GM19463 (cell line): ENCODE data around the gene NDOR1.

Experiments used
- ATAC-seq: cut with Tn5 transposase; IDR thresholded peaks from one replicate; pipeline ENCODE4 v1.9.1; 2021; ENCODE audit warnings: mild to moderate bottlenecking, moderate library complexity; ENCODE audit not compliant: unreplicated experiment

The NDOR1 gene

DNA sequence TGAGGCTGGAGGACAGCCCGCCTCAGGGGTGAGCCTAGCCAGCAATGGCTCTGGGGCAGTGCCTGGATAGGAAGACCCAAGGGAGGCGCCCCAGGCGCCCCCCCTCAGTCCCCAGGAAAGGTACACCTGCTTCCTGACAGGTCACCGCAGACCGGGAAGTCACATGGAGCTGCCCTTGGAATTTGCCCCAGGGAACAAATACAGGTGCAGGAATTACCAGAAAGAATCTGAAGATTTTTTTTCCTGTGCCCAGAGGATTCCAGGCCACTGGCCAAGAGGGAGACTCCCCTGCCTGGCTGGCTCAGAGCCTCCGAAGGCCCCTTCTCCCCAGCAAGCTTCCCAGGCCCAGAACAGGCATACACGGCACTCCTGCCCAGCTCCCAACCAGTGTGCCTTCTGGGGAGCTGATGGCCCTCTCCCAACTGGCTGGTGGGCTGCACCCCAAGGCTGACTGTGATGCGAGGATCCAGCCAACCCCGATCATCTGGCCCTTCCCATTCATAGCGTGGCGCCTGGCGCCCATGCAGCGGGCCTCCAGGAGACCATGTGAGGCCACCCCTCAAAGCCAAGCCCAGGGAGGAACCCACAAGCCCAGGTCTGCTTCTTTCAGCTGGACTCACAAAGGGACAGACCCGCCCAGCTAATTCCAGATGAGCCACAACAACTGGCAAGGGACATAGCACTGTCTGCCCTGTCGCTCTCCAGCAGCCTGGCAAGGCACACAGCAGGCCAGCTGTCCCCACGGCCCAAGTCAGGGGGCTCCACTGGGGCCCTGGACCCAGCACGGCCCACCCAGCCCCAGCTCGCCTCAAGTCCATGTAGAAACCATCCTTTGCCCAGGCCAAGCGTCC, 7.2 kb upstream of the NDOR1 start:
- no peak for ATAC-seq

DNA sequence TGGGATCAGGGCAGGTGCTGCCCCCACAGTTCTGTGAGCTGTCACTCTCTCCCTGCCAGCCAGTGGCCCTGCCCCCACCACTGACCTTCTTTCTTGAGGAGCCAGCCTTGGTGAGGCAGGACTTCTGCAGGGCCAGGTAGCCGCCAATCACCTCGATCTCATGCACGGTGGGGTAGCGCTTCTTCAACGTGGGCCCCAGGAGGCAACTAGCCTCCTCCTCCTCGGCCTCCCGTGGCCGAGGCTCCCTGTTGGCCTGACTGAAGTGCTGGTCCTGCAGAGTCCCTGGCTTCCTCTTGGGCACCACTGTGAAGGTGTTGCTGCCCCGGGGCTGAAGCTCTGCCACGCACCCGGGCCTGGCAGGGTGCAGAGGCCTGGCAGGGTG, 6.6 kb upstream of the NDOR1 start:
- no peak for ATAC-seq

DNA sequence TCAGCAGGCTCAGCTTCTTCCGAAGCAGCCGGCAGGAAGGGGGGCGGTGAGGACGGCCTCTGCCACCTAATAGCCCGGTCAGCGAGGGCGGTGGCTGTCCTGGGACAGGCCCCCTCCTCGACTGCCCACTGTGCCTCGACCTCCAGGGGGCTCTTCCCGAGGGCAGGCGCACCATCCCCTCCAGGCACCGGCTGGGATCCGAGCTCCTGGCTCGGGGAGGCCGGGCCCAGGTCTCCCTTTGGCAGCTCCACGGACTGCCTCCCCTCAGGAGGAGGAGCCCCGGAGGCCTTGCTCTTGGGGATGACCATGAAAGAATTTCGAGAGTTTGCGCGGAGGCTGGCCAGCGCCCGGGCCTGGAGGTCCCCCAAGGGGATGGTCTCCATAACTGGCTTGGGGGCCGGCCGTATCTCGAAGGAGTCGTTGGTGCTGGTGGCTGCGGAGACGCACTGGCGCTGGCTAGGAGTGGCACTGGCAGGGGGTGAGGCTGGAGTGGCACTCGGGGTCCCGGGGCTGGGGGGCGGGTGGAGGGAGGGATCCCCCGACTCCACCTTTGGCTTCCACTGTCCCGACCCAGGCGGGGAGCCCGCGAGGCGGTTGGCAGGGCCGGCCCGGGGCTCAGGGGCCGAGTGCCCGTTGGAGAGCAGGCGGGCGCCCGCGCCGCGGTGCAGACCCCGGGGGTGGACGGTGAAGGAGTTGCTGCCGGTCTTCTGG, 5.9 kb upstream of the NDOR1 start:
- ATAC-seq: no peak

DNA sequence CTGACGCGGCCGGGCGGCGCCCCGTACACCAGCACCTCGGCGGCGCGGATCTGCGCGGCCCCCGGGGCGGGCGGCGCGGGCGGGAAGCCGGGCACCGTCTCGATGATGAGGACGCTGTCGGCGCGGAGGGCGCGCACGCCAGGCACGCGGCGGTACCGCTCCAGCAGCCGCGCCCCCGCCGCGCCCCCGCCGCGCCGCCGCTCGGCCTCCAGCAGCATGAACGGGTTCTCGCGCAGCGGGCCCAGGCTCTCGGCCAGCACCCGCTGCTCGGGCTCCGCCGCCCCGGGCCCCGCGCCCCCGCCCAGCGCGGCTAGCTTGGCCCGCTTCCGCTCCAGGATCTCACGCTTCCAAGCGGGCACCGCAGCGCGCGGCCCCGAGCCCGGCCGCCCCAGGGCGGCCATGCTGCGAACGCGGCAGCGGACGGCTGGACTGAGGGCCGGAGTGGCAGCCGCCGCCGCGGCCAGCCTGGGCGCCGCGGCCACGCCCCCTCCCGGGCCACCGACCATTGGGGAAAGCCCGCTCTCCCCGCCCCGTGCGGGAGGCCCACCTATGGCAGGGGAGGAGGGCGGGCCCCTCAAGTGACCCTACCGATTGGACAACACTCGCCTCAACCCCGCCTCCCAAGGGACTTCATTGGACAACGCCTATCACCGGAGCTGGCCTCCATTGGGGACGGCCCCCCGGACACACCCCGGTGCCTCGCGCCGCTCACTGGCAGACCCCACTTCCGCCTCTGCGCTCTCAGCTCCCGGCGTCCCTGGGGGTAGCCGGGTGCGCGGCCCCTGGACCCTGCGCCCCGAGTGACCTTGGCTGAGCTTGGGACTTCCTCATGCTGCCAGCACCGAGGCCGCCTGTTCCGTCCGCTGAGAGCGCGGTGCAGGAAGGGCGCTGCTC, 4.9 kb upstream of the NDOR1 start, which contains the start of gene TPRN:
TSS of gene TPRN (minus strand) at position 431 of the 894 bp plus-strand sequence. CDS start at position 401, 30 bp downstream.
- peak; percentile 88 for ATAC-seq

DNA sequence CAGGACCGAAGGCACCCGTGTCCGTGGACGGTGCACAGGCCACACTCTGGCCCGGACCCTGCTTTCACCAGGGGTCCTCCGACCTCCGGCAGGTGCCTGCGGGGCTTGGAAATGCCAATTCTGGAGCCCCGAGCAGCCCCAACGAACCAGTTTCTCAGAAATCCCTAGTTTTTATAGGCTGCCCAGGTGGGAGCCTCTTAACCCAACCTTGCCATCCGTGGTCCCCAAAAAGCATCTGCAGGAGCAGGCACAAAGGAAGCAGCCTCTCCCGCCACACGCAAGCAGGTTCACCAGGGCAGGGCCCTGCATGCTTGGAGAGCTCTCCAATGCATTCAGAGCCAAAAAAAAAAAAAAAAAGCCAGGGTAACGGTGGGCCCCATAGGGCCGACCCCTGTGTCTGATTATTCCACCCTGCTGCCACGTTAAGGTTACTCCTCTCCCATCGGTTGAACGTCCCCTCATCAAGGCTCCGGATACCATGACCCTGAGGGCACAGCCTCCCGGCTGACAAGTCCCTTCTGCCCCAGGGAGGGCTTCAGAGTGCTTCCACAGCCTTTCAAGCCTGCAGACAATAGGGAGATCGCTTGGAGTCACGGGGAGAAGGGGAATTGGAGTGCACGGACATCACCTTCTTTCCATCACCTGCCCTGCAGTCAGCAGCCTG, 4.2 kb upstream of the NDOR1 start:
- ATAC-seq: no peak

DNA sequence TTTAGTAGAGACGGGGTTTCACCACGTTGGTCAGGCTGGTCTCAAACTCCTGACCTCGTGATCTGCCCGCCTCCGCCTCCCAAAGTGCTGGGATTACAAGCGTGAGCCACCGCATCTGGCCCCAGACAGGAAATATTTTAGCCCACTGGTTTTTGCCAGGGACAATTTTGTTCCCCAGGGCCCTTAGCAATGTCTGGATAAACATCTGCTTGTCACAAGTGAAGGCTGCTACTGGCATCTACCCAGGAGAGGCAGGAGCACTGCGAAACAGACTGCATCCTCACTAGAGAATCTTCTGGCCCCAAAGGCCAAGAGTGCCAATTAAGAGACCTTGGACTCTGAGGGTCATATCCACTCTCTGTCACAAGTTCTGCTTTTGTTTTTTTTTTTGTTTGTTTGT, 2.5 kb upstream of the NDOR1 start:
- ATAC-seq: no peak

DNA sequence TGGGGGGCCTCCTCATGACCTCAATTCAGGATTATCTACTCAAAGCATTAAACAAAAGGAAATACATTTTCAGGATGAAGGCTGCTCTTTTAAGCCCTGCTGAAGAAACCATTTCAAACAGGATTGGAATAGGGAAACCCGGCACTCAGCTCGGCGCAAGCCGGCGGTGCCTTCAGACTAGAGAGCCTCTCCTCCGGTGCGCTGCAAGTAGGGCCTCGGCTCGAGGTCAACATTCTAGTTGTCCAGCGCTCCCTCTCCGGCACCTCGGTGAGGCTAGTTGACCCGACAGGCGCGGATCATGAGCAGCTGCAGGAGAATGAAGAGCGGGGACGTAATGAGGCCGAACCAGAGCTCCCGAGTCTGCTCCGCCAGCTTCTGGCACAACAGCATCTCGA, 772 bp upstream of the NDOR1 start:
- ATAC-seq: no peak

DNA sequence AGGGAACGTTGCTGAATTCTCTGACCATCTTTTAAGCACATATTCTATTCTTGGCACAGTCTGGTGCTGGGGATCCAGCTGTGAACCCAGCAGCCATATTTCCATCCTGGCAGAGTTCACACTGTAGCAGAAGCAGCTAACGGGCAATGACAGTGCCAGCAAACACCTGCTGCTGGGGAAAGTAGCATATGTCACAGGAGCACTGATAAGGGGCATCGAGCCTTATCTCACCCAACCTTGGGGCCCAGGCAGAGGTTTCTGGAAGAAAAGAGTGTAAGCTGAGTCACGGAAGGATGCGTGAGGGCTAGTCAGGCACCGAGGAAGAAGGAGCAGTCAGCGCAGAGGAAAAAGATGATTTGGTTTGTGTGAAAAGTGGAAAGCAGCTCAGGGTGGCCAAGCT, 1.1 kb downstream of the NDOR1 start:
- no peak for ATAC-seq

DNA sequence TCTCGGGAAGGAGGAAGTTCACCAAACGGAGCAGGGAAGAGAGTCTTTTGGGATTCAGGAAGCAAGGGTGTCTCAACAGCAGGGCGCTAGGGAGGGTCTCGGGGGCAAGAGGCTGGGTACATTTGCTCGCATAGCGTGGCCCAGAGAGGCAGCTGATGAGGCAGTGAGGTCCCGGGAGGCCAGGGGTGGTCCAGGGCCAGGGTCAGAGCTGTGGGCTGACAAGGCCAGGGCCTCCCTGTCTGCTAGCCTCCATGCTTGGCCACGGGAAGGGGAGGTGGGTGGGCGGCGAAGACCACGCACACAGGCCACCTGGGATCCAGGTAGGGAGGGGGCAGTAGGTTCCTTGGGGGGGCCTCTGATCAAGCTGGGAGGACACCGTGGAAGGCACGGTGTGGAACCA, 6.0 kb downstream of the NDOR1 start:
- no peak for ATAC-seq

DNA sequence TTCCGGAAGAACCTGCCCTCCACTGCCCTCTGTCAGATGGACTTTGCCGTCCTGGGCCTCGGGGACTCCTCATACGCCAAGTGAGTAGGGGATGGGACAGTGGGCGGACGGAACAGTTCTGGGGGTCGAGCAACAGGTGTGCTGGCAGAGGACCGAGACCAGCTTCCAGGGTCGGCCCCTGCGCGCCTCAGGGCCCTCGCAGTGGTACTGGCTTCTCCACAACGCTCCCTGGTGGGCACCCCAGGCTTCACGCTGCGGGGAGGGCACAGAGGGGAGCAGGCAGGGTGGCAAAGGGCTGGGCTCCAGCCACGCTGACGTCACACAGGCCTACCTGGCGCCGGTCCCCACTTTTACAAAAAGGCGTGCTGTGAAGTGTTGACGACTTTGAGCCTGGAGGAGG, 7.0 kb downstream of the NDOR1 start:
- ATAC-seq: no peak

DNA sequence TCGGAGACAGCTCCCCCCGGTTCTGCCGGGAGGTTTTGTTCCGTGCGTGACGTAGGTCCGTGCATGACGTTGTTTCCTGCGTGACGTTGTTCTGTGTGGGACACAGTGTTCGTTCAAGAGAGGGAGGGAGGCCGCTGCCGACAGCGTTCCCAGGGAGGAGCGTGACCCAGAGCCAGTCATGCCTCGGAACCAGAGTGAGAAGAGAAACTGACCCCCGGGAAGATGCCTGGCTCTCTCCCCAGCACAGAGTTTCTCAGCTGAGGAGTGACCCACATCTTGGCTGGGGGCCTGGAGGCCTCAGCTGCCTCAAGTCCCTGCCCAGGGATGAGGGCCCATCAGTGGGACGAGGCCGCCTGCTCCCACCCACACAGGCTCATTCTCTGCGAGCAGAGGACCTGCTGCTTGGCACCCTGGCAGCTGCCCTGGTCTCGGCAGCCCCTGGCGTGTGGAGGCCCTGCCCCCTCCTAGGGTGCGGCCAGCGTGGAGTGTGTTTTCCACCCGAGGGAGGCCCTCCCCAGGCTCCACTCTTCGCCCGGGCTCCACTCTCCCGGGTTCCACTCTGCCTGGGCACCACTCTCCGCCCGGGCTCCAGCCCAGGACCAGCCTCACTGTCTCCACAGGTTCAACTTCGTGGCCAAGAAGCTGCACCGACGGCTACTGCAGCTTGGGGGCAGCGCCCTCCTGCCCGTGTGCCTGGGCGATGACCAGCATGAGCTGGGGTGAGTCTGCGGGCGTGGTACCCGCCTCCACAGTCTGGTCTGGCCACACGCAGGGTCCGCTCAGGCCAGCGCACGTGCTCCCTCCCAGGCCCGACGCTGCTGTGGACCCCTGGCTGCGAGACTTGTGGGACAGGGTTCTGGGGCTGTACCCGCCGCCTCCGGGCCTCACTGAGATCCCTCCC, 7.9 kb downstream of the NDOR1 start:
- no peak for ATAC-seq

DNA sequence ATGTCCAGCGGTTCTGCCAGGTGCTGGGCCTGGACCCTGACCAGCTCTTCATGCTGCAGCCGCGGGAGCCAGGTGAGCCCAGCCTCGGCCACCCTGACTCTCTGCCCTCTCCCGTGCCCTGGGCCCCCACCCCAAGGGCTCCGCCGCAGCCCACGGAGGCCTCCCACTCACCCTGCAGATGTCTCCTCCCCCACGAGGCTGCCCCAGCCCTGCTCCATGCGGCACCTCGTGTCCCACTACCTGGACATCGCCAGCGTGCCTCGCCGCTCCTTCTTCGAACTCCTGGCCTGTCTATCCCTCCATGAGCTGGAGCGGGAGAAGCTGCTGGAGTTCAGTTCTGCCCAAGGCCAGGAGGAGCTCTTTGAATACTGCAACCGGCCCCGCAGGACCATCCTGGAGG, 9.1 kb downstream of the NDOR1 start:
- no peak for ATAC-seq

DNA sequence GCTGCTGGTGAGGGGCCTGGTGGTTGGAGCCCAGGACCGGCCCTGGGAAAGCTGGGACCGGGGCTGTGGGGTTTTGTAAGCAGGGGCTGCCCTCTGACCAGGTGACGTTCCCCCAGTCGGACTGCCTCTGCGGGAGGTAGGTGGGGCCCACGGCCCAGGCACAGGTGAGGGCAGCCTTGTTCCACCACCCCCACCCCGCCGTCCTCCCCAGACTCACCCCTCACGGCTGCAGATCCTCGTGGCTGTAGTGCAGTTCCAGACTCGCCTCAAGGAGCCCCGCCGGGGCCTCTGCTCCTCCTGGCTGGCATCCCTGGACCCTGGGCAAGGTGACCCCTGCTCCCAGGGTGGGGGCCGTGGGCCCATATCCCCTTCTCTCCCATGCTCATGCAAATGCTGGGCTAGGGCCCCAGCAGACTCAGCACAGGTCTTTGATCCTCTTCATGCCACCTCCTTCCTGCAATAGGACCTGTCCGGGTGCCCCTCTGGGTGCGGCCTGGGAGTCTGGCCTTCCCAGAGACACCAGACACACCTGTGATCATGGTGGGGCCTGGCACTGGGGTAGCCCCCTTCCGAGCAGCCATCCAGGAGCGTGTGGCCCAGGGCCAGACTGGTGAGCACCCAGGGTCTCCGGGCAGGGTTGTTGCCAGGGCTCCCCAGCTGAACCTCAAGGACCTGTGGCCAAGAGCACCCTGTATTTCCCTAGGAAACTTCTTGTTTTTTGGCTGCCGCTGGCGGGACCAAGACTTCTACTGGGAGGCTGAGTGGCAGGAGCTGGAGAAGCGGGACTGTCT, 9.9 kb downstream of the NDOR1 start:
- no peak for ATAC-seq

DNA sequence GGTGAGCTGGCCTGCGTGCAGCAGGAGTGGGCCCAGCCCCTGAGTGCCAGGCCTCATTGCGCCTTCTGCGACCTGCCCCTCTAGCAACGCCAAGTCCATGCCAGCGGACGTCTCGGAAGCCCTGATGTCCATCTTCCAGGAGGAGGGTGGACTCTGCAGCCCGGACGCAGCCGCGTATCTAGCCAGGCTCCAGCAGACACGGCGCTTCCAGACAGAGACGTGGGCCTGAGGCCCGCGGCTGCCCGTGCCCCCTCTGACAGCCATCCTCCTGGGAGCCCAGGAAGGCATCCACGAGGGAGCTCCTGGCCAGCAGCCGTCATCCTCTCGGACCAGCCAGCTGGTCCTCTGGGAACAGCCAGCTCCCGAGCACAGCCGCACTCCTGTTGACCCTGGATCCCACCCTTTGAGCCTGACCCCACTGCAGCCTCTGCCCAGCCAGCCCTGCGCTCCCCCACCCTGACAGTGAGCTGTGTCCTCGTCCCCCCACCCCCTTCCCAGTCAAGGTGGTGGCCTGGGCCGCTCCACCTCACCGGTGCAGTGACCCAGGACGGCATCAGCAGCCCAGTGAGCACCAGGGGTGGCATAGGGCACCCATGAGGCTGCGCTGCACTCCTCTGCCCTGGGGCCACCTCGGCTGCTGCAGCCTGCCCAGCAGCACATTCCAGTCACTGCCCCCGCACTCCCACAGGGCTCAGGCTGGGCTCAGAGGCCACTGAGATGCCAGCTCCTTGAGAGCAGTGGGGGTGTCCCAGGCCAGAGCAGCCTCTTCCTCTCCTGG, 10.9 kb downstream of the NDOR1 start:
- no peak for ATAC-seq

DNA sequence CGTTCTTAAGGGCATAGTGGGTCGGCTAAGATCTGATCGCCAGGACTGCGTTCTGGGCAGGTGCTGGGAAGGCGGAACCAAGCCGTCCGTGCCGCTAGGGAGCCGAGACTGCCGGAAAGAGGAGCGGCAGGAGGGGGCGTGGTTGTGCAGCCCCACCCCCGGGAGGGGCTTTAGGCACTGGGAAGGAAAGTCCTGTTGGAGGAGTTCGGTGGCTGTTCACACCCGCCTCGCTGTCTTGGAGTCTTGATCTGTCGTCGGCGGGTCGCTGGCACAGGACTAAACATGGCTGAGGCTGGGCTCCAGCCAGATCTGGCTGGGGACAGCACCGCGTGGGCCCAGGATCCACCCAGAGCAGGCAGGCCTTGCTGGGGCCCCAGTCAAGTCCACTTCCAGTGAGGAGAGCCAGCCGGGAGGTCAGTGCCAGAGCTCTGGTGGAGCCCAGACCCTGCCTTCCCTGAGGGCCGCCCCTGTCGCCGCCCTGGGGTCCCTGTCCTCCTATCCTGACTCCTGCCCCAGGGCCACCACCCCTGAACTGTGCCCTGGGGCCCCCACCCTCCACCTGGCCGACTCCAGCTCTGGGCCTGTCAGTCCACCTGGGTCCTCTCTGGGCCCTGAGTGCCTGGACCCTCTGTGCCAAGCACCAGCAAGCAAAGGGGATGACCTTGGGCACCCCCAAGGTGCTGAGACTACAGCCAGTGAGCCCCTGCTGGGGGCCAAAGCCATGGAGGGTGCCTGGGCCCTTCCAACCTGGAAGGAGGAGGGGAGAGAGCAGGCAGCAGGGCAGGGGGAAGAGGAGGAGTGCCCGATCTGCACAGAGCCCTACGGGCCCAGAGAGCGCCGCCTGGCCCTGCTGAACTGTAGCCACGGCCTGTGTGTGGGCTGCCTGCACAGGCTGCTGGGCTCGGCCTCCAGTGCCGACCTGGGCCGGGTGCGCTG, 12.0 kb downstream of the NDOR1 start:
- no peak for ATAC-seq

DNA sequence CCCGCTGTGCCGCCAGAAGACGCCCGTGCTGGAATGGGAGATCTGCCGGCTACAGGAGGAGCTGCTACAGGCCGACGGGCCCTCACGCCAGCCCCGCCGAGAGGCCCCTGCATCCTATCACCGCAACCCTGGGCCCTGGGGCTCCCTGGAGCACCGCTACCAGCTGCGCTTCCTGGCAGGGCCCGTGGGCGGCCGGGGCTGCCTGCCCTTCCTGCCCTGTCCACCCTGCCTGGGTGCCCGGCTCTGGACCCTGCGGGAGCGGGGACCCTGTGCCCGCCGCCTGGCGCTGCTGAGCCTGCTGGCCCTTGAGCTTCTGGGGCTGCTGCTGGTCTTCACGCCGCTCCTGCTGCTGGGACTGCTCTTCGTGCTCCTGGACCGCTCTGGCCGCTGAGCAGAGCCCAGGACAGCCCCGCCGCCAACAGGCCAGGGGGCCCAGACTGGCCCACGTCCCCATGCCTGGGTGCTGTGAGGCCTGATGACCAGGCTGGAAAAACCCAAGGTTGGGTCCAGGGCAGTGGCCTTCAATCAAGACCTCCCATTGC, 12.8 kb downstream of the NDOR1 start:
- ATAC-seq: no peak

DNA sequence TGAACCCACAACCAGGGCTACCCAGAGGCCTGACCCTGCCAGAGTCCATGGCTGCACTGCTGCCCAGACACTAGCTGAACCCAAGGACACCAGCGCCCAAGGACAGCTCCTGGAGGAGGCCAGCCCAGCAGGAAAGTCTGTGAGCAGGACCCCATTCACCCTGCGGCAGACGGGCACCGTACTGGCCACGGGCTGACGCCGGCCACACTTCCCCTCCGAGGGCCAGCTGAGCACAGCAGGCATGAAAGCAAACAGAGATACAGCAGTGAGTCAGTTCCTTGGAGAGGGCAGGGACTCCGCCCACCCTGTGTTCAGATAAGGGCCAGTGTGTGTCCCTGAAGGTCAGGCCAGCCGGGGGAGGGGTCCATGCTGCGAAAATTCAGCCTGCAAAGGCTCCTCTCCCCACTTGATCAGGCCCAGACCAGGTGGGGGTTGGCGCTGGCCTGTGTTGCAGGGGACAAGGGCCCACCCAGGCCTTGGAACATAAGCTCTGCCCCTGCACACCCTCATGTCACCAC, 13.3 kb downstream of the NDOR1 start:
- no peak for ATAC-seq
